WTC11 (cell line): ENCODE results near the gene SERTAD2. TPM values are rescaled to one million over a fixed set of nuclear protein-coding genes. Genes with fewer than 3 reads are reported as not detected.

Experiments used
- ATAC-seq: fragments of 200-7000 bp; cut with Tn5 transposase; 2 replicates; pipeline ENCODE4 v1.10.0; 2021; ENCODE audit warnings: mild to moderate bottlenecking, moderate library complexity
- CTCF ChIA-PET: fragments of 300-600 bp; sonication (Branson Sonifier 250); formaldehyde crosslinking; loops from one replicate; lab custom pipeline; 2021; ENCODE audit warnings: antibody characterized with exemption; lab: Charles Lee
- POLR2A ChIA-PET: fragments of 350-600 bp; sonication (Branson Sonifier 250); formaldehyde crosslinking; loops from one replicate; lab custom pipeline; 2021; ENCODE audit warnings: antibody characterized with exemption; lab: Charles Lee
- DNase-seq: peaks from one replicate; pipeline ENCODE4 v3.0.0; 2021; ENCODE audit warnings: low spot score
- H3K27ac Mint-ChIP-seq: 2 replicates; pipeline ENCODE4 v1.8.0; 2021; ENCODE audit warnings: mixed read lengths
- H3K27me3 Mint-ChIP-seq: 2 replicates; pipeline ENCODE4 v1.8.0; 2021; ENCODE audit warnings: low read depth, mild to moderate bottlenecking, moderate library complexity, mixed read lengths
- H3K36me3 Mint-ChIP-seq: 2 replicates; pipeline ENCODE4 v1.8.0; 2021; ENCODE audit warnings: mixed read lengths
- H3K4me1 Mint-ChIP-seq: 2 replicates; pipeline ENCODE4 v1.8.0; 2022; ENCODE audit warnings: mixed read lengths
- H3K4me3 Mint-ChIP-seq: 2 replicates; pipeline ENCODE4 v1.8.0; 2021; ENCODE audit warnings: mild to moderate bottlenecking, moderate library complexity, mixed read lengths
- H3K9me3 Mint-ChIP-seq: 2 replicates; pipeline ENCODE4 v1.8.0; 2021; ENCODE audit warnings: mixed read lengths
- ATF6 ChIP-seq: sonication (generic); formaldehyde crosslinking; IDR thresholded peaks from 2 replicates; pipeline ENCODE4 v1.8.1; 2023; ENCODE audit warnings: mild to moderate bottlenecking, missing genetic modification reagents
- JAZF1 ChIP-seq: fragments of 250-450 bp; sonication (Bioruptor Pico); IDR thresholded peaks from 2 replicates; pipeline ENCODE4 v1.9.0; 2021; ENCODE audit warnings: moderate library complexity, mild to moderate bottlenecking, inconsistent platforms
- KAT7 ChIP-seq: sonication (generic); formaldehyde crosslinking; IDR thresholded peaks from 2 replicates; pipeline ENCODE4 v1.8.1; 2023; ENCODE audit warnings: missing genetic modification reagents, mild to moderate bottlenecking, borderline replicate concordance
- MYBL2 ChIP-seq: sonication (generic); formaldehyde crosslinking; IDR thresholded peaks from 2 replicates; pipeline ENCODE4 v1.8.1; 2023; ENCODE audit warnings: mild to moderate bottlenecking, moderate library complexity, missing genetic modification reagents
- PREB ChIP-seq: sonication (generic); formaldehyde crosslinking; IDR thresholded peaks from 2 replicates; pipeline ENCODE4 v1.8.1; 2022; ENCODE audit warnings: mild to moderate bottlenecking, missing genetic modification reagents, moderate library complexity, borderline replicate concordance
- RELA ChIP-seq: sonication (generic); formaldehyde crosslinking; IDR thresholded peaks from 2 replicates; pipeline ENCODE4 v1.8.1; 2022; ENCODE audit warnings: missing genetic modification reagents, mild to moderate bottlenecking, borderline replicate concordance
- ZBTB43 ChIP-seq: sonication (generic); formaldehyde crosslinking; IDR thresholded peaks from 2 replicates; pipeline ENCODE4 v1.8.1; 2023; ENCODE audit warnings: mild to moderate bottlenecking, missing genetic modification reagents
- ZNF423 ChIP-seq: fragments of 250-450 bp; sonication (Bioruptor Pico); IDR thresholded peaks from 2 replicates; pipeline ENCODE4 v2.1.2; 2022; ENCODE audit warnings: mild to moderate bottlenecking, moderate library complexity
- ZNF671 ChIP-seq: fragments of 250-450 bp; sonication (Bioruptor Pico); IDR thresholded peaks from 2 replicates; pipeline ENCODE4 v1.8.0; 2021; ENCODE audit warnings: mild to moderate bottlenecking
- total RNA-seq: library from RNA; stranded (reverse); gene quantifications from 3 replicates; pipeline ENCODE4 v1.2.3, GENCODE V29; 2021
- TF ChIP-seq, protein P1 (sequence below): sonication (generic); formaldehyde crosslinking; IDR thresholded peaks from 2 replicates; pipeline ENCODE4 v1.8.1; 2023; ENCODE audit warnings: mild to moderate bottlenecking, missing genetic modification reagents, borderline replicate concordance
- TF ChIP-seq, protein P2 (sequence below): sonication (generic); formaldehyde crosslinking; IDR thresholded peaks from 2 replicates; pipeline ENCODE4 v1.8.1; 2022; ENCODE audit warnings: low read depth, missing genetic modification reagents, borderline replicate concordance

Gene SERTAD2
- total RNA-seq, 1 experiment from 2014 or later = 7.9 TPM

DNA sequence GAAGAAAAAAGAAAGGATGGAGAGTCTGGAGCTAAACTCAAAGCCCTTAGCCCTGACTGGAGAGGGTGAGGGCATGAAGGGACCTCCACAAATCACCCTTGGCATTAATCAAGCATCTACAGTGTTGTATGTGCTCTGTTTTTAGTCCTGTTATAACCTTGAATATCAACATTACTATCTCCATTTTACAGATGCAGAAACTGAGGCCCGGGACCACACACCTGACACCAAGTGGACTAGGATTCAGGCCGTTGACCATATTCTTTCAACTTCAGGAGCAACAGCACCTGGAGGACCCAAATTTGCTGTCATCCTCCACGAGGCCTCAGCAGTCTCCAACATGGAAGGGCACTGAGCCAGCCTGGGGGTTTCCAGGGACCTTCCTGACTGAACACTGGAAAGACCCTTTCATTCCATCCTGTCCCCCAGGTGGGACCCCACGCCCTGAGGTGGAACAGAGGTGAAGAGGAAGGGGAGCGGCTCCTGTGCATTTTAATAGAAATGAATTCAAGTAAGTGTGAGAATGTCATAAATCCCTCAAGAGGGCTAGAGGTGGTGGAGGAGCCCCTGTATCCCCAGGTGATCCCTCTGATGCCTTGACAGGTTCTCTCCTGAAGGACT is 41.0 kb downstream of the SERTAD2 start:
- Mint-ChIP-seq H3K36me3 (no peaks in the 10 kb centered on the region), H3K4me3 (no peak overlapping the region), H3K27me3 (peaks cover 29% of the 10 kb centered on the region), H3K4me1 (peaks cover 10% of the 10 kb centered on the region), H3K27ac (no peak overlapping the region), H3K9me3 (no peaks in the 10 kb centered on the region)
- ATAC-seq = no peak
- CTCF ChIA-PET = no interaction called here
- POLR2A ChIA-PET = no interaction called here
- TF ChIP-seq ATF6 (CRISPR knock-in tag) (no peak), MYBL2 (CRISPR knock-in tag) (no peak), KAT7 (no peak), JAZF1 (CRISPR knock-in tag) (no peak), ZBTB43 (no peak), PREB (CRISPR knock-in tag) (no peak)
- DNase-seq = no peak

GRCh38 chr2:64610316-64610855 is 43.3 kb downstream of the SERTAD2 start:
- ATAC-seq = no peak
- DNase-seq = no peak
- ChIA-PET POLR2A (interaction anchor here (0.6 kb wide), 1 partner anchor 46 kb away, joined by 4 read pairs; no protein-coding TSS in a partner anchor), CTCF (interaction anchor here (4.3 to 4.5 kb wide), 2 partner anchors 8 to 14 kb away, joined by 45 to 50 read pairs; no protein-coding TSS in a partner anchor)
- H3K9me3 Mint-ChIP-seq = no peaks in the 10 kb centered on the region
- peaks cover 32% of the 10 kb centered on the region for H3K27me3 Mint-ChIP-seq
- no peak overlapping the region for H3K27ac Mint-ChIP-seq
- TF ChIP-seq ZNF671 (CRISPR knock-in tag) (no peak), ZNF423 (CRISPR knock-in tag) (no peak), RELA (no peak)
- TF ChIP-seq, protein P1, sequence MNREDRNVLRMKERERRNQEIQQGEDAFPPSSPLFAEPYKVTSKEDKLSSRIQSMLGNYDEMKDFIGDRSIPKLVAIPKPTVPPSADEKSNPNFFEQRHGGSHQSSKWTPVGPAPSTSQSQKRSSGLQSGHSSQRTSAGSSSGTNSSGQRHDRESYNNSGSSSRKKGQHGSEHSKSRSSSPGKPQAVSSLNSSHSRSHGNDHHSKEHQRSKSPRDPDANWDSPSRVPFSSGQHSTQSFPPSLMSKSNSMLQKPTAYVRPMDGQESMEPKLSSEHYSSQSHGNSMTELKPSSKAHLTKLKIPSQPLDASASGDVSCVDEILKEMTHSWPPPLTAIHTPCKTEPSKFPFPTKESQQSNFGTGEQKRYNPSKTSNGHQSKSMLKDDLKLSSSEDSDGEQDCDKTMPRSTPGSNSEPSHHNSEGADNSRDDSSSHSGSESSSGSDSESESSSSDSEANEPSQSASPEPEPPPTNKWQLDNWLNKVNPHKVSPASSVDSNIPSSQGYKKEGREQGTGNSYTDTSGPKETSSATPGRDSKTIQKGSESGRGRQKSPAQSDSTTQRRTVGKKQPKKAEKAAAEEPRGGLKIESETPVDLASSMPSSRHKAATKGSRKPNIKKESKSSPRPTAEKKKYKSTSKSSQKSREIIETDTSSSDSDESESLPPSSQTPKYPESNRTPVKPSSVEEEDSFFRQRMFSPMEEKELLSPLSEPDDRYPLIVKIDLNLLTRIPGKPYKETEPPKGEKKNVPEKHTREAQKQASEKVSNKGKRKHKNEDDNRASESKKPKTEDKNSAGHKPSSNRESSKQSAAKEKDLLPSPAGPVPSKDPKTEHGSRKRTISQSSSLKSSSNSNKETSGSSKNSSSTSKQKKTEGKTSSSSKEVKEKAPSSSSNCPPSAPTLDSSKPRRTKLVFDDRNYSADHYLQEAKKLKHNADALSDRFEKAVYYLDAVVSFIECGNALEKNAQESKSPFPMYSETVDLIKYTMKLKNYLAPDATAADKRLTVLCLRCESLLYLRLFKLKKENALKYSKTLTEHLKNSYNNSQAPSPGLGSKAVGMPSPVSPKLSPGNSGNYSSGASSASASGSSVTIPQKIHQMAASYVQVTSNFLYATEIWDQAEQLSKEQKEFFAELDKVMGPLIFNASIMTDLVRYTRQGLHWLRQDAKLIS (CRISPR knock-in tag) = no peak
- TF ChIP-seq, protein P2, sequence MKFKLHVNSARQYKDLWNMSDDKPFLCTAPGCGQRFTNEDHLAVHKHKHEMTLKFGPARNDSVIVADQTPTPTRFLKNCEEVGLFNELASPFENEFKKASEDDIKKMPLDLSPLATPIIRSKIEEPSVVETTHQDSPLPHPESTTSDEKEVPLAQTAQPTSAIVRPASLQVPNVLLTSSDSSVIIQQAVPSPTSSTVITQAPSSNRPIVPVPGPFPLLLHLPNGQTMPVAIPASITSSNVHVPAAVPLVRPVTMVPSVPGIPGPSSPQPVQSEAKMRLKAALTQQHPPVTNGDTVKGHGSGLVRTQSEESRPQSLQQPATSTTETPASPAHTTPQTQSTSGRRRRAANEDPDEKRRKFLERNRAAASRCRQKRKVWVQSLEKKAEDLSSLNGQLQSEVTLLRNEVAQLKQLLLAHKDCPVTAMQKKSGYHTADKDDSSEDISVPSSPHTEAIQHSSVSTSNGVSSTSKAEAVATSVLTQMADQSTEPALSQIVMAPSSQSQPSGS (CRISPR knock-in tag) = no peak
- H3K36me3 Mint-ChIP-seq = no peaks in the 10 kb centered on the region
- H3K4me3 Mint-ChIP-seq = peak overlapping the region; percentile 74
- peaks cover 7% of the 10 kb centered on the region for H3K4me1 Mint-ChIP-seq
